Measurements from ENCODE around the gene RHEBL1. TPM values are rescaled to one million over a fixed set of nuclear protein-coding genes. Genes with fewer than 3 reads are reported as not detected.

RHEBL1 gene
- total RNA-seq, 1 experiment from 2014 or later: 5.5 TPM

DNA sequence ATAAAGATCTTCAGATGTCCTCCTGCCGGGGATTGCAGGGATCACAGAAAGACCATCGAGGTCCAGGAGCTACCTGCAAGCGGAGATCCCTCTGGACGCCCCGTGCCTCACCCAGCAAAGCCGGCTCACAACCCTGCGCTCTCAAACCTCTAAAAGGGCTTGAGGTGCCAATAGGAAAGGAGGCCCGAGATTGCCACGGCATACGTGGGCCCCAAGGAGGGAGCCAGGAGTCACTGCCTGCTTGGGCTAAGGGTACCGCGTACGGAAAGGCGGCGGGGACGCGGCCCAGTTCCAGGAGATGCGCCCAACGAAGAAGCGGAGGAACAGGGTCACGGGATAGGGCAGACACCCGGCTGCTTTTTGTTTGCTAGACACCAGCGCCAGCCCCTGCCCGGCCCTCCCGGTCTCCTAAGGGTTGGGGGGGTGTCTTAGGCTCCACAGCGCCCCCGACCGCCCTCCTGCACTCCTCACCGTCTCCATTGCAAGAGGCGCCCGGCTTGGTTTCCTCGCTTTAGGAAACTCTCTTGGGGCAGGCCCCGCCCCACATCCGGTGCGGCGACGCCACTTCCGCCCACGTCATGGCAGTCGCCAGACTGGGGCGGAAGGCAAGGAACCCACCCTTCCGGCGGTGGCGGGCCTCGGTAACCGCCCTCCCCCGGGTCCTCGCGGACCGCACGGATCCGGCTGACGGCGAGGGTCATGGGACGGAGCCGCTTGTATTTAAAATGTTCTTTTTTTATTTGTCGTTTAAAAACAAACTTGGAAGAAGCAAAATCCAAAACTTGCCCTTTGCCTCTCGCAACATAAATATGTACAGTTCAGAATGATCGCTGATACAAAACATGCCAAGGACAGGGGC is 51.3 kb downstream of the RHEBL1 start, which contains the start of gene PRKAG1:
PRKAG1 (minus strand) TSS at position 516 of the 859 bp plus-strand sequence; CDS start at position 480, 36 bp downstream.
- H3K27me3 ChIP-seq (ENCODE audit: control insufficient read depth, insufficient read depth, low read length): no peaks in the 10 kb centered on the region
- peaks cover 14% of the 10 kb centered on the region for H3K36me3 ChIP-seq (replicated peaks; ENCODE audit: control insufficient read depth, insufficient read depth, low read length)
- peak within 1 kb of the TSS; percentile 75 for H3K4me3 ChIP-seq (ENCODE audit: insufficient read depth, low read depth, low read length)
- DNase-seq: peak; percentile 99

DNA sequence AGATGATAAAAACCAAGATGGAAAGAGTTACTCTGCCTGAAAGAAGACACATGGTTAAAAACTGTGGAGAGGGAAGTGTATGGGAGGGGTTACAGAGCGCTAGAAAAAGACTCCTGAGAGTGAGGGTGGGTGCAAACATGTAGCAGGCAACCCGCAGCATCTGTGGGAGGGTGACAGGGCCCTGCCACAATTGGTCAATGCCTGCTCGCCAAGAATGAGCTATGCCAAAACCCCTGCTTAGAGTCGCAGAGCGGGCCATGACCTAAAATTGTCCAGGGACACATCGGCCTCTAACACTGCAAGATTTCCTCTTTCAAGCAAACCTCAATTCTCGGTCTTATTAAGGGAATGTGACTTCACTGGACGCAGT is 51.9 kb downstream of the RHEBL1 start:
- Histone ChIP-seq H3K36me3 (replicated peaks; ENCODE audit: control insufficient read depth, insufficient read depth, low read length) (peaks cover 10% of the 10 kb centered on the region), H3K27me3 (ENCODE audit: control insufficient read depth, insufficient read depth, low read length) (no peaks in the 10 kb centered on the region), H3K4me3 (ENCODE audit: insufficient read depth, low read depth, low read length) (peak overlapping the region; percentile 75)
- DNase-seq: no peak

DNA sequence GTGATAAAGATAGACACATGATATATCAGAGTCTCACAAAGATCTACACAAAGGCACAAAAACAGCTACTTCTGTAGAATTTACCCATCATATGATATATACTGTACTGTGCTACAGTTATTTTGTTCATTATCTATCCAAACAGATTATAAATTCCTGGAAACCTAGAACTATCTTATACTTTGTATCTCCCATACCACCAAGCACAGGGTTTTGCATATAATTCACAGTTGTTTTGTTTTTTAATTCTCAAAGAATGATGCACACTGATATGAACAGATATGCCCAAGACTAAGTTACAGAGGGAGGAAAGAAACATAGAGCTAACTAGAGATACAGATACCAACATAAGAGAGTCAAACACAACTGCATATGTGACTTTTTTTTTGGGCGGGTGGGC is 54.6 kb downstream of the RHEBL1 start:
- H3K4me3 ChIP-seq (ENCODE audit: insufficient read depth, low read depth, low read length): no peak overlapping the region
- H3K27me3 ChIP-seq (ENCODE audit: control insufficient read depth, insufficient read depth, low read length): no peaks in the 10 kb centered on the region
- DNase-seq: no peak
- H3K36me3 ChIP-seq (replicated peaks; ENCODE audit: control insufficient read depth, insufficient read depth, low read length): peaks cover 1% of the 10 kb centered on the region

Other genes with a start within 250 kb of the RHEBL1 start
- 101 and 106 TPM in 2 replicates for gene DDX23, start 217.8 kb downstream of the RHEBL1 start, total RNA-seq (2014; rRNA removed; shearing (Covaris generic))
- gene RND1, start 204.1 kb downstream of the RHEBL1 start, total RNA-seq (2014; rRNA removed; shearing (Covaris generic)): 0.94 and 3.0 TPM in 2 replicates
- gene FKBP11, start 144.5 kb downstream of the RHEBL1 start, total RNA-seq (2014; rRNA removed; shearing (Covaris generic)): 10.8 and 16.5 TPM in 2 replicates
- gene ARF3, start 112.5 kb downstream of the RHEBL1 start, total RNA-seq (2014; rRNA removed; shearing (Covaris generic)): 68.9 and 95.1 TPM in 2 replicates
- 0.83 and 0.92 TPM in 2 replicates for gene WNT10B, start 98.2 kb downstream of the RHEBL1 start, total RNA-seq (2014; rRNA removed; shearing (Covaris generic))
- not detected in 2 replicates for gene WNT1, start 91.7 kb downstream of the RHEBL1 start, total RNA-seq (2014; rRNA removed; shearing (Covaris generic))
- gene DDN, start 70.6 kb downstream of the RHEBL1 start, total RNA-seq (2014; rRNA removed; shearing (Covaris generic)): 0.10 and 0.30 TPM in 2 replicates
- gene PRKAG1, start 51.2 kb downstream of the RHEBL1 start, total RNA-seq (2014; rRNA removed; shearing (Covaris generic)): 44.2 and 51.1 TPM in 2 replicates
- 16.2 and 20.8 TPM in 2 replicates for gene KMT2D, start 9.2 kb downstream of the RHEBL1 start, total RNA-seq (2014; rRNA removed; shearing (Covaris generic))
- not detected in 2 replicates for gene DHH, start 24.8 kb upstream of the RHEBL1 start, total RNA-seq (2014; rRNA removed; shearing (Covaris generic))
- 63.0 and 75.6 TPM in 2 replicates for gene LMBR1L, start 40.9 kb upstream of the RHEBL1 start, total RNA-seq (2014; rRNA removed; shearing (Covaris generic))
- 3,556 and 4,028 TPM in 2 replicates for gene TUBA1B, start 61.4 kb upstream of the RHEBL1 start, total RNA-seq (2014; rRNA removed; shearing (Covaris generic))
- gene TUBA1A, start 119.1 kb upstream of the RHEBL1 start, total RNA-seq (2014; rRNA removed; shearing (Covaris generic)): 268 and 321 TPM in 2 replicates
- 1,301 and 1,698 TPM in 2 replicates for gene TUBA1C, start 195.1 kb upstream of the RHEBL1 start, total RNA-seq (2014; rRNA removed; shearing (Covaris generic))
- 2.5 and 5.1 TPM in 2 replicates for gene PRPH, start 225.2 kb upstream of the RHEBL1 start, total RNA-seq (2014; rRNA removed; shearing (Covaris generic))